Colonic mucosa (tissue), 4 donors: Measurements from ENCODE around the gene GALR3. TPM values are rescaled to one million over a fixed set of nuclear protein-coding genes. Genes with fewer than 3 reads are reported as not detected.

ENCODE experiments used
- DNase-seq: peaks from one replicate; pipeline ENCODE4 v3.0.0-alpha.2; 2020
- H3K27ac ChIP-seq: fragments of 200-600 bp; one replicate; pipeline ENCODE4 v1.8.0; 2021
- H3K27me3 ChIP-seq: fragments of 200-600 bp; one replicate; pipeline ENCODE4 v1.8.0; 2021
- H3K36me3 ChIP-seq: fragments of 200-600 bp; one replicate; pipeline ENCODE4 v1.8.0; 2021
- H3K4me1 ChIP-seq: fragments of 200-600 bp; one replicate; pipeline ENCODE4 v1.8.0; 2021; ENCODE audit warnings: mild to moderate bottlenecking
- H3K4me3 ChIP-seq: fragments of 200-600 bp; one replicate; pipeline ENCODE4 v1.8.0; 2021
- H3K9ac ChIP-seq, 2 donors: one replicate each; pipeline ENCODE4 v1.7.0; 2013; ENCODE audit warnings: control low read depth in 2 of 2, low read depth in 2 of 2, low read length in 2 of 2
- H3K9me3 ChIP-seq: fragments of 200-600 bp; one replicate; pipeline ENCODE4 v1.8.0; 2021
- CTCF ChIP-seq: fragments of 200-600 bp; IDR thresholded peaks from one replicate; pipeline ENCODE4 v1.8.0; 2022; ENCODE audit warnings: antibody characterized with exemption, mild to moderate bottlenecking
- intact Hi-C: fragments of 100-400 bp; cut with DNase I; formaldehyde crosslinking; loops from one replicate; pipeline ENCODE4 v1.14.1; 2022
- total RNA-seq, 2 donors: library from RNA; stranded (reverse); fragmentation: NEBNext Ultra II Directional in 1 of 2; extraction: Animal tissue kit (Norgen Biotek cat#: 25700) in 1 of 2; gene quantifications; one replicate each; pipeline ENCODE4 v1.2.1, GENCODE V29; 2021
- donor health status: healthy.
- donor health status: DM: no; HTN: no; CAD: no.
- donor health status: DM: no; HTN: no; CAD: no.

The GALR3 gene
- total RNA-seq, 2 donors from 2014 or later, result 0.74 TPM; not detected in 1

GRCh38 chr22:37816543-37817180 is 6.5 kb upstream of the GALR3 start:
- H3K9ac ChIP-seq, result no peak overlapping the region

DNA sequence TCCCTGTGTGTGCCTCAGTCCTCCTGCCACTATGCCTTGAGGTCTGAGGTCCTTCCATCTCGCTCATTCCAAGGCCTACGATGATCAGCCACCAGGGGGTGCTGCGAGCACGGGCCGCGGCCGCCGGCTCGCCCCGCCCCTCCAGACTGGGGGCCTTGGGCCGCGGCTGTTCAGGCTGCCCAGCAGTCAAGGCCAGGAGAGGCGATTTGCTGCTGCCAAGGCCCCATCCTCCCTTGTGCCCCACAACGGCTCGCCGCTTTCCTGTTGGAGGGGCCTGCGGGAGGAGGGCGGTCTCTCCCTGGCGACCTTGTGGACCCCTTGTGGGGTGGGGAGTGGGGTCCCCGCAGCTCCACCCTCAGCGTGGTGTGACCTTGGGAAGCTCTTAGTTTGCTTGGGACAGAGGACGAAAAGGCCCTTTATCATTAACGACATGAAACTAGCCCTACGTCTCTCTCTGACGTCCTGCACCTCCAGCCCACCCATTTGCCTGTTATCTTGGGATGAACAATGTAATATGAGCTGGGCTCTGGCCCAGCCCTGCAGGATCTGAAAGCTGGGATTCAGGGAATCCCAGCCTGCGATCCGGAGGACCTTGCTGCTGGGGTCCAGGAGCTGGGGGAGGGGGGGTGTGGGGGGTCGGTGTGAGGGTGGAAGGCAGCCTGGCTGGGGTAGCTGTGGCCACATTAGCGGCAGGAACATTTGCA is 5.3 kb upstream of the GALR3 start:
- peak; percentile 95 for TF ChIP-seq CTCF
- Histone ChIP-seq H3K9me3 (no peaks in the 10 kb centered on the region), H3K27me3 (peaks cover 8% of the 10 kb centered on the region), H3K9ac (peak overlapping the region in 1 of 2 donors; percentile 68), H3K4me3 (peak overlapping the region; percentile 38), H3K27ac (no peak overlapping the region), H3K4me1 (peaks cover 16% of the 10 kb centered on the region), H3K36me3 (no peaks in the 10 kb centered on the region)
- peak; percentile 89 for DNase-seq
- intact Hi-C loops, result loop anchor here (2.0 kb wide), 2 partner anchors 45 to 149 kb away; no protein-coding TSS in a partner anchor

More at GRCh38 chr22:37816543-37817180, 6.5 kb upstream of the GALR3 start:
- Histone ChIP-seq H3K9me3 (no peaks in the 10 kb centered on the region), H3K36me3 (no peaks in the 10 kb centered on the region), H3K27ac (no peak overlapping the region), H3K4me1 (peaks cover 16% of the 10 kb centered on the region), H3K4me3 (no peak overlapping the region), H3K27me3 (no peaks in the 10 kb centered on the region)
- no peak for DNase-seq
- intact Hi-C loops, result loop anchor here (2.0 kb wide), 1 partner anchor 46 kb away; no protein-coding TSS in a partner anchor
- no peak for TF ChIP-seq CTCF

DNA sequence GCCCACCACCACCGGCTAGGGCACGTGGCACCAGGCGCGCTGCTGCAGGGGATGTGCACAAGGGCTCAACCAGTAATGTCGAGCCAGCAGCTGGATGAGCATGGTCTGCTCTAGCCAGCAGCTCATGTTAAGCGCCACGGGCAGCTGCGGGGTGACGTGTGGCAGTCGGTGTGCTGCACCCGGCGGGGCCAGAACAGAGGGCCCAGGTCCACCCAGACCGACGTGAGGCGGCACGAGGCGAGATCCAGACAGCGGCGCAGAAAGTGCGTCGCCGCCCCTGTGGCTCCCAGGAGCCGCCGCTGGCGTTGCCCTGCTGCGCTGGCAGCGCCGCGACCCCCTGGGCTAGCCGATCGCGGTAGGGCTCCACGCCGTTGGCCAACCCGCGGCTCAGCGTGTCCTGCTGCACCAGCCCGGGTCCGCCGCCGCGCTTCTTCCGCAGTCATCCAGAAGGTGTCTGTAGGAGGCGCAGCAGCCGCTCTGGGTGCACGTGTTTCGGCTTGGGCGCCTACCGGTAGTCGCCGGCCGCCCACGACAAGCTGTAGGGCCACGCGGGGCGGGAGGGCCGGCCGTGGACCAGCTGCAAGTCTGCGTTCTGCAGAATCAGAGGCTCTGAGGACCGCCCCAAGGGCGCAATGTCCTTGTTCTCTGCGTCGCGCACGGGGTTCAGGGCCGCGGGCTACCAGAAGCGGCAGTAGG is 4.6 kb upstream of the GALR3 start:
- Histone ChIP-seq H3K27ac (no peak overlapping the region), H3K27me3 (peaks cover 15% of the 10 kb centered on the region), H3K36me3 (no peaks in the 10 kb centered on the region), H3K4me1 (peaks cover 16% of the 10 kb centered on the region), H3K9me3 (no peaks in the 10 kb centered on the region), H3K4me3 (peak overlapping the region; percentile 38), H3K9ac (peak overlapping the region; percentile 14 to 63)
- peak; percentile 23 for TF ChIP-seq CTCF
- peak; percentile 71 for DNase-seq
- intact Hi-C loops, result loop anchor here (2.0 kb wide), 1 partner anchor 148 kb away; no protein-coding TSS in a partner anchor

DNA sequence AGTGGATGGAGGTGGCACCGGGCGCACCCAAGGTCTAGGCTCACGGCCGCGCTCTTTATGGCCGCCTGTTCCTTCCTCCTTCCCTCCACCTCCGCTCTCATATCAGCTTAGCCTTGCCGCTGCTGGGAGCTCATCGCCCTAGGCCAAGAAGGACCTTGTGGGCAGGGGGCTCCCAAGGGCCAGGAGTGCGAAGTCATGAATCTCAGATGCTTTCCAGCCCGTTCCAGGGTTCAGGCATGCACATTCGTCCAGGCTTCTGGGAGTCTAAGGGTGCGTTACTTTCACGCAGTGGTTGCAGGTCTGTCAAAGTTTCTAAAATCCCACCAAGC is 4.1 kb upstream of the GALR3 start:
- intact Hi-C loops, result loop anchor here (2.0 kb wide), 1 partner anchor 148 kb away; no protein-coding TSS in a partner anchor
- Histone ChIP-seq H3K4me3 (peak overlapping the region; percentile 38), H3K36me3 (no peaks in the 10 kb centered on the region), H3K27me3 (peaks cover 17% of the 10 kb centered on the region), H3K9me3 (no peaks in the 10 kb centered on the region), H3K4me1 (peaks cover 16% of the 10 kb centered on the region), H3K27ac (no peak overlapping the region), H3K9ac (peak overlapping the region in 1 of 2 donors; percentile 35)
- no peak for TF ChIP-seq CTCF
- DNase-seq, result no peak

- Histone ChIP-seq H3K4me1 (peaks cover 16% of the 10 kb centered on the region), H3K27ac (no peak overlapping the region), H3K4me3 (no peak overlapping the region), H3K27me3 (peaks cover 17% of the 10 kb centered on the region), H3K36me3 (no peaks in the 10 kb centered on the region), H3K9me3 (no peaks in the 10 kb centered on the region), H3K9ac (no peak overlapping the region)
- intact Hi-C loops, result no loop called here
- no peak for TF ChIP-seq CTCF
- no peak for DNase-seq
Observed at GRCh38 chr22:37820350-37820749, 2.8 kb upstream of the GALR3 start.
